Stimulated activated CD8-positive, alpha-beta memory T cell treated with anti-CD3 and anti-CD28 coated beads, Interleukin-2, amount 100 ng/mL, for 48 hours (primary cell): ENCODE measurements around the gene BMP2K.
"Not testable (repeated sequence)": the region's sequence is repeated elsewhere in the genome, so short reads cannot be mapped to it uniquely, and the experiment has no call there.

Experiments
- DNase-seq, 2 donors: peaks; one replicate each; pipeline ENCODE4 v3.0.0-alpha.2; 2020; ENCODE audit warnings: low read depth in 2 of 2

BMP2K gene

GRCh38 chr4:78863254-78863869 is 87.2 kb downstream of the BMP2K start:
- no peak for DNase-seq

- no peak for DNase-seq
Measured at GRCh38 chr4:78863991-78864390, 87.8 kb downstream of the BMP2K start.

- DNase-seq, result no peak
Measured at GRCh38 chr4:78864405-78865024, 88.4 kb downstream of the BMP2K start.

- no peak for DNase-seq
Measured at GRCh38 chr4:78865451-78865850, 89.3 kb downstream of the BMP2K start.

GRCh38 chr4:78868712-78869111 is 92.6 kb downstream of the BMP2K start:
- DNase-seq, result not testable (repeated sequence)

- no peak for DNase-seq
Measured at GRCh38 chr4:78870056-78870455, 93.9 kb downstream of the BMP2K start.

GRCh38 chr4:78876568-78877320 is 100.6 kb downstream of the BMP2K start:
- no peak for DNase-seq

GRCh38 chr4:78878031-78878430 is 101.9 kb downstream of the BMP2K start:
- DNase-seq, result no peak

GRCh38 chr4:78880874-78881492 is 104.8 kb downstream of the BMP2K start:
- DNase-seq, result no peak

GRCh38 chr4:78885598-78885997 is 109.4 kb downstream of the BMP2K start:
- no peak for DNase-seq

- no peak for DNase-seq
Measured at GRCh38 chr4:78889955-78890354, 113.8 kb downstream of the BMP2K start.

GRCh38 chr4:78899302-78899701 is 123.2 kb downstream of the BMP2K start:
- no peak for DNase-seq

- DNase-seq, result no peak
Measured at GRCh38 chr4:78901882-78902281, 125.7 kb downstream of the BMP2K start.

- no peak for DNase-seq
Measured at GRCh38 chr4:78902298-78902697, 126.1 kb downstream of the BMP2K start.

- no peak for DNase-seq
Measured at GRCh38 chr4:78904143-78904542, 128.0 kb downstream of the BMP2K start.

- DNase-seq, result no peak
Measured at GRCh38 chr4:78907638-78908037, 131.5 kb downstream of the BMP2K start.

- DNase-seq, result not testable (repeated sequence)
Measured at GRCh38 chr4:78908974-78909373, 132.8 kb downstream of the BMP2K start.

GRCh38 chr4:78910612-78911011 is 134.5 kb downstream of the BMP2K start:
- no peak for DNase-seq

- no peak for DNase-seq
Measured at GRCh38 chr4:78922207-78922606, 146.1 kb downstream of the BMP2K start.

GRCh38 chr4:78923464-78924312 is 147.5 kb downstream of the BMP2K start:
- DNase-seq, result no peak

- no peak for DNase-seq
Measured at GRCh38 chr4:78926826-78927225, 150.7 kb downstream of the BMP2K start.

- DNase-seq, result no peak
Measured at GRCh38 chr4:78928835-78929234, 152.7 kb downstream of the BMP2K start.
